ENCODE results near the gene FRMPD1. TPM values are rescaled to one million over a fixed set of nuclear protein-coding genes. Genes with fewer than 3 reads are reported as not detected.

FRMPD1 gene
- total and polyA plus RNA-seq, 3 donors from 2014 or later = 15.9 to 67.3 (median 48.0) TPM

- 71 to 78% methylated on average over 5 of the region's 5 CpGs for WGBS, 2 donors
- Histone ChIP-seq H3K27me3 (no peaks in the 10 kb centered on the region), H3K4me3 (no peak overlapping the region), H3K9me3 (no peaks in the 10 kb centered on the region), H3K36me3 (ENCODE audit: low read depth, missing control alignments) (no peaks in the 10 kb centered on the region), H3K4me1 (peaks cover 2% of the 10 kb centered on the region), H3K27ac (no peak overlapping the region)
- no peak for TF ChIP-seq POLR2A (IDR thresholded peaks at IDR 0.05)
- TF ChIP-seq, protein P1, sequence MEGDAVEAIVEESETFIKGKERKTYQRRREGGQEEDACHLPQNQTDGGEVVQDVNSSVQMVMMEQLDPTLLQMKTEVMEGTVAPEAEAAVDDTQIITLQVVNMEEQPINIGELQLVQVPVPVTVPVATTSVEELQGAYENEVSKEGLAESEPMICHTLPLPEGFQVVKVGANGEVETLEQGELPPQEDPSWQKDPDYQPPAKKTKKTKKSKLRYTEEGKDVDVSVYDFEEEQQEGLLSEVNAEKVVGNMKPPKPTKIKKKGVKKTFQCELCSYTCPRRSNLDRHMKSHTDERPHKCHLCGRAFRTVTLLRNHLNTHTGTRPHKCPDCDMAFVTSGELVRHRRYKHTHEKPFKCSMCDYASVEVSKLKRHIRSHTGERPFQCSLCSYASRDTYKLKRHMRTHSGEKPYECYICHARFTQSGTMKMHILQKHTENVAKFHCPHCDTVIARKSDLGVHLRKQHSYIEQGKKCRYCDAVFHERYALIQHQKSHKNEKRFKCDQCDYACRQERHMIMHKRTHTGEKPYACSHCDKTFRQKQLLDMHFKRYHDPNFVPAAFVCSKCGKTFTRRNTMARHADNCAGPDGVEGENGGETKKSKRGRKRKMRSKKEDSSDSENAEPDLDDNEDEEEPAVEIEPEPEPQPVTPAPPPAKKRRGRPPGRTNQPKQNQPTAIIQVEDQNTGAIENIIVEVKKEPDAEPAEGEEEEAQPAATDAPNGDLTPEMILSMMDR (IDR thresholded peaks at IDR 0.05) = no peak
- no peak for DNase-seq
- intact Hi-C loops (cut with DNase I; ENCODE audit: low total_unique reads) = no loop called here
Observed at GRCh38 chr9:37663926-37664325, 13.2 kb downstream of the FRMPD1 start.

DNA sequence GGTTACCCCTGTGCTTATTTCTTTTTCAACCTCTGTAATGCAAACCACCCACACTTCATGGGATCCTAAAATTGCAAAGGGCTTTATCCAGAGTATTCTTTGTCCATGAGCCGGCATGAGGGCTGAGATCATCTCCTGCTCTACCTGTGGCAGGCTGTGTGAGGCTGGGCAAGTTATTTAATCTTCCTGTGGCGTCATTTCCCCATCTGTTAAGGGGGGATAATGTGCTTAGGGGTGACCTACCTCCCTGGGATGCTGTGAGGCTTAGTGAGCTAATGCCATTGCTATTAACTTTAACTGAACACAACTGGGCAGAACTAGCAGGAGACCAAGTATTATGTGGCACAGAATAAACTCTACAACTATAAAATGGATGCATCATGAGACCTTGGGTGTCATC, 17.0 kb downstream of the FRMPD1 start:
- DNase-seq = no peak
- TF ChIP-seq, protein P1 (IDR thresholded peaks at IDR 0.05) = no peak
- no peak for TF ChIP-seq POLR2A (IDR thresholded peaks at IDR 0.05)
- intact Hi-C loops (cut with DNase I; ENCODE audit: low total_unique reads) = no loop called here
- Histone ChIP-seq H3K36me3 (ENCODE audit: low read depth, missing control alignments) (no peaks in the 10 kb centered on the region), H3K27me3 (no peaks in the 10 kb centered on the region), H3K9me3 (no peaks in the 10 kb centered on the region), H3K27ac (no peak overlapping the region), H3K4me3 (no peak overlapping the region), H3K4me1 (no peaks in the 10 kb centered on the region)
- 74 to 75% methylated on average over 2 of the region's 2 CpGs for WGBS, 2 donors

DNA sequence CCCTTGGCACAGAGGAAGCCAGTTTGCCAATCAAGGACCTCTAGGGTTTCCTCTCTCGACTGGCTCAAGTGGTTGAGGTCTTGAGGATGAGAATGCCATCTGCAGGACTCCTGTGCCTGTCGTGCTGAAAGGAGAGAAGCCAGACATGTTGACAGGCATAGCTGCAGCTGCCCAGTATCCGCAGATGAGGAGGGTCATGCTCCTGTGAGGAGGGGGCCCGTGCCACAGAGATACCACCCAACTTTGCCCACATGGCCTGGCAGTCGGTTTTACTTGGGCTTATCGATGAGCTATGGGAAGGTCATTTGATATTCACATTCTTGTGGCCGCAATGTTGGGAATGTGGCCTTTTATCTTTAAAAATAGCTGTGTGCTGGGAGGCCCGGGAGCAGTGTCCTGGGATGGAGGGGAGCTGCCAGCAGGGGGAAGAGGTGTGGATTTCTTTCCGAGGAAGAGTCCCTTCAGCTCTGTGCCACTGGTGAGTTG, 17.4 kb downstream of the FRMPD1 start:
- no peak for DNase-seq
- Histone ChIP-seq H3K27ac (no peak overlapping the region), H3K36me3 (ENCODE audit: low read depth, missing control alignments) (no peaks in the 10 kb centered on the region), H3K4me3 (no peak overlapping the region), H3K4me1 (no peaks in the 10 kb centered on the region), H3K9me3 (no peaks in the 10 kb centered on the region), H3K27me3 (no peaks in the 10 kb centered on the region)
- no peak for TF ChIP-seq POLR2A (IDR thresholded peaks at IDR 0.05)
- TF ChIP-seq, protein P1 (IDR thresholded peaks at IDR 0.05) = no peak
- 22 to 34% methylated on average over 5 to 9 of the region's 9 CpGs for WGBS, 2 donors
- intact Hi-C loops (cut with DNase I; ENCODE audit: low total_unique reads) = no loop called here

DNA sequence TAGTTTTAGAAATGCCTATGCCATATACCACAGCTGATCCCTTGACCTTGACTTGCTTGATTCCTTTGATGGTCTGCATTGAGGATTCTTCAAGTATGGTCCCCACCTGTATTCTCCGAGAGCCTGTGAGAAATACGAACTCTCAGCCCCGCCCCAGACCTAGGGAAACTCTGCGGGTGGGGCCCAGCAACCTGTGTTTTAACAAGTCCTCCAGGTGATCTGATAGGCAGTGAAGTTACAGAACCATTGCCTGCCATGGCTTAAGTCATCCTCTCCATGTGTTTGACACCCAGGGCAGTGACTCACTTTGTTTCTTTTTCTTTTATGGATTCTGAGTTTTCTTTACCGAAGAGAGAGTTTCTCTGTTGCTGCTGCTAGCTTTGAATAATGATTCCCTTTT, 18.5 kb downstream of the FRMPD1 start:
- H3K27ac ChIP-seq = no peak overlapping the region
- intact Hi-C loops (cut with DNase I; ENCODE audit: low total_unique reads) = no loop called here
- DNase-seq = no peak
- H3K4me1 ChIP-seq = no peaks in the 10 kb centered on the region
- H3K9me3 ChIP-seq = no peaks in the 10 kb centered on the region
- H3K27me3 ChIP-seq = no peaks in the 10 kb centered on the region
- no peaks in the 10 kb centered on the region for H3K36me3 ChIP-seq (ENCODE audit: low read depth, missing control alignments)
- H3K4me3 ChIP-seq = no peak overlapping the region
- TF ChIP-seq POLR2A (IDR thresholded peaks at IDR 0.05) = no peak
- TF ChIP-seq, protein P1 (IDR thresholded peaks at IDR 0.05) = no peak
- WGBS, 2 donors = 55 to 73% methylated on average over 5 of the region's 5 CpGs

GRCh38 chr9:37675661-37676060, 24.9 kb downstream of the FRMPD1 start:
- H3K27ac ChIP-seq = no peak overlapping the region
- WGBS, 2 donors = 71 to 82% methylated on average over 3 of the region's 3 CpGs
- H3K4me1 ChIP-seq = peaks cover 8% of the 10 kb centered on the region
- no peak for DNase-seq
- H3K36me3 ChIP-seq (ENCODE audit: low read depth, missing control alignments) = no peaks in the 10 kb centered on the region
- TF ChIP-seq POLR2A (IDR thresholded peaks at IDR 0.05) = no peak
- TF ChIP-seq, protein P1 (IDR thresholded peaks at IDR 0.05) = no peak
- intact Hi-C loops (cut with DNase I; ENCODE audit: low total_unique reads) = no loop called here
- H3K27me3 ChIP-seq = no peaks in the 10 kb centered on the region
- no peak overlapping the region for H3K4me3 ChIP-seq
- no peaks in the 10 kb centered on the region for H3K9me3 ChIP-seq
